OCI-LY7 (cell line): ENCODE data around the gene ABCD1. TPM values are rescaled to one million over a fixed set of nuclear protein-coding genes. Genes with fewer than 3 reads are reported as not detected.
"Not testable (repeated sequence)": the region's sequence is repeated elsewhere in the genome, so short reads cannot be mapped to it uniquely, and the experiment has no call there.

ENCODE experiments used
- BruUV-seq: library from RNA; stranded (reverse); fragments of 400-500 nt; replicated peaks from 2 replicates; lab custom pipeline; 2021; lab: Mats Ljungman, UMichigan
- CTCF ChIA-PET: fragments of 300-600 bp; sonication (Branson Sonifier 250); formaldehyde crosslinking; loops from one replicate; lab custom pipeline; 2022; ENCODE audit warnings: antibody characterized with exemption; ENCODE audit not compliant: unreplicated experiment; lab: Charles Lee
- POLR2A ChIA-PET: fragments of 300-600 bp; sonication (Branson Sonifier 250); formaldehyde crosslinking; loops from one replicate; lab custom pipeline; 2022; ENCODE audit warnings: antibody characterized with exemption; lab: Charles Lee
- DNase-seq: peaks from one replicate; pipeline ENCODE4 v3.0.0-alpha.2; 2015; ENCODE audit warnings: low spot score
- H2AFZ ChIP-seq: fragments of 200-600 bp; sonication (generic), shearing (Covaris generic); 2 replicates; pipeline ENCODE4 v1.6.1; 2014; ENCODE audit warnings: mild to moderate bottlenecking, antibody characterized with exemption, low read length, moderate library complexity
- H3K27ac ChIP-seq: fragments of 200-600 bp; sonication (generic); 2 replicates; pipeline ENCODE4 v1.5.1; 2014; ENCODE audit warnings: mixed run types, low read depth, mild to moderate bottlenecking, moderate library complexity, low read length, inconsistent platforms; ENCODE audit not compliant: poor library complexity, severe bottlenecking
- H3K36me3 ChIP-seq: fragments of 200-600 bp; sonication (generic); 2 replicates; pipeline ENCODE4 v1.6.1; 2014; ENCODE audit warnings: mild to moderate bottlenecking, antibody characterized with exemption, low read length, moderate library complexity, mixed read lengths; ENCODE audit not compliant: insufficient read depth
- H3K4me1 ChIP-seq: fragments of 200-600 bp; sonication (generic); 2 replicates; pipeline ENCODE4 v1.5.1; 2014; ENCODE audit warnings: mild to moderate bottlenecking, low read length; ENCODE audit not compliant: insufficient read depth, poor library complexity, severe bottlenecking
- H3K4me2 ChIP-seq: fragments of 200-600 bp; sonication (generic); 2 replicates; pipeline ENCODE4 v1.6.1; 2014; ENCODE audit warnings: mild to moderate bottlenecking, low read length
- H3K4me3 ChIP-seq: fragments of 200-600 bp; sonication (generic); 2 replicates; pipeline ENCODE4 v1.5.1; 2014; ENCODE audit warnings: mild to moderate bottlenecking, low read depth, low read length; ENCODE audit not compliant: poor library complexity, severe bottlenecking
- H3K79me2 ChIP-seq: fragments of 200-600 bp; sonication (generic); 2 replicates; pipeline ENCODE4 v1.6.1; 2016; ENCODE audit warnings: low read depth, mild to moderate bottlenecking, low read length, moderate library complexity, mixed read lengths; ENCODE audit not compliant: insufficient read depth
- H3K9me2 ChIP-seq: fragments of 200-600 bp; sonication (generic); 2 replicates; pipeline ENCODE4 v1.6.1; 2016; ENCODE audit warnings: mild to moderate bottlenecking, low read length, mixed read lengths; ENCODE audit not compliant: insufficient read depth
- H3K9me3 ChIP-seq: fragments of 200-600 bp; sonication (generic); 2 replicates; pipeline ENCODE4 v1.6.1; 2014; ENCODE audit warnings: mild to moderate bottlenecking, mixed run types, low read length, mixed read lengths
- H4K20me1 ChIP-seq: fragments of 200-600 bp; sonication (generic); 2 replicates; pipeline ENCODE4 v1.6.1; 2014; ENCODE audit warnings: mild to moderate bottlenecking, antibody characterized with exemption, low read length, moderate library complexity, mixed read lengths; ENCODE audit not compliant: insufficient read depth
- EZH2phosphoT487 ChIP-seq: fragments of 200-600 bp; sonication (generic); IDR thresholded peaks from 2 replicates; pipeline ENCODE4 v1.6.1; 2018; ENCODE audit warnings: low read depth, borderline replicate concordance, mild to moderate bottlenecking, mixed run types, antibody characterized with exemption, low read length, moderate library complexity, mixed read lengths
- intact Hi-C: fragments of 100-400 bp; cut with micrococcal nuclease; formaldehyde crosslinking; loops from one replicate; pipeline ENCODE4 v1.10.0; 2022; ENCODE audit not compliant: unreplicated experiment
- total RNA-seq, 2 experiments: library from RNA; depleted of rRNA in 1 of 2; stranded (reverse); fragments of >200 nt in 1 of 2; shearing (Covaris generic) in 1 of 2; gene quantifications; 2 replicates each; pipeline ENCODE4 v1.2.3, GENCODE V29; 2014 to 2022
- TF ChIP-seq, protein P1 (sequence below): fragments of 200-600 bp; sonication (generic); conservative IDR thresholded peaks from 2 replicates; pipeline ENCODE4 v1.5.1; 2014; ENCODE audit warnings: mild to moderate bottlenecking, antibody characterized with exemption, low read length, moderate library complexity, mixed read lengths

The ABCD1 gene
- total RNA-seq, 2 experiments from 2014 or later: 6.9 to 8.8 TPM

DNA sequence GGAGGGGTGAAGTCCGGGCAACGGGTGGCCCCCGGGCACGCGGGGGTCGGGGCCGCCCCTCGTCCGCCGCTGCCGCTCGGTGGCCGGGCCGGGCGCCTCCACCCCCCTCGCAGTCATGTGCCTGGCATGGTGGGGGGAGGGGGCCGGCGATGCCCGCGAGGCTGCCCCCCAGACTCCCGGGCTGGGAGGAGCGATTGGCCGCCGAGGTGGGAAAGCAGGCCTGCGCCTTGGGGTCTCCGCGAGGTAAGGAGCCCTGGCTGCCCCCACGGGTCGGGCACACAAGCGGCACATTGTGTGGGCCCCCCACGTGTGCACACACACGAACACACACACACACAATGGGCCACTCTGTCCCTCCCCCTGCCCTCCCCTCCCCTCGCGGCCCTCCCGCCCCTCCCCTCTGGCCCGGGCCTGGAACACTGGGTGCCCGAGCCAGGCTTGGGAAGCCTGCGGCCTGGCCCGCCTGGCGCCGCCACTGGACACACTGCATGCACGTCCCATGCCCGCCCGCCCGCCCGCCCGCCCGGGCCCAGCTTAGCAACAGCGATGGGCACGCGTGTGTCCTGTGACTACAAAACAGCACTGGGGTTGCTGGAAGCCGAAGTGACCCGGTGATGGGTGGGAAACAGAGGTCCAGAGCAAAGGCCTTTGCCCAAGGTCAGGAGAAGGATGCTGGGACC, 35.6 kb upstream of the ABCD1 start:
- Histone ChIP-seq H3K4me2 (no peak overlapping the region), H4K20me1 (no peaks in the 10 kb centered on the region), H3K9me2 (no peaks in the 10 kb centered on the region), H3K9me3 (no peaks in the 10 kb centered on the region), H3K4me3 (no peak overlapping the region), H3K79me2 (no peaks in the 10 kb centered on the region), H3K27ac (no peak overlapping the region), H3K36me3 (no peaks in the 10 kb centered on the region), H3K4me1 (no peaks in the 10 kb centered on the region), H2AFZ (no peak overlapping the region)
- intact Hi-C loops: loop anchor here (10.0 kb wide), 1 partner anchor 76 kb away; the partner anchor contains the start of gene PLXNB3
- POLR2A ChIA-PET: no interaction called here
- DNase-seq: no peak
- no TSS peak for BruUV-seq
- TF ChIP-seq, protein P1, sequence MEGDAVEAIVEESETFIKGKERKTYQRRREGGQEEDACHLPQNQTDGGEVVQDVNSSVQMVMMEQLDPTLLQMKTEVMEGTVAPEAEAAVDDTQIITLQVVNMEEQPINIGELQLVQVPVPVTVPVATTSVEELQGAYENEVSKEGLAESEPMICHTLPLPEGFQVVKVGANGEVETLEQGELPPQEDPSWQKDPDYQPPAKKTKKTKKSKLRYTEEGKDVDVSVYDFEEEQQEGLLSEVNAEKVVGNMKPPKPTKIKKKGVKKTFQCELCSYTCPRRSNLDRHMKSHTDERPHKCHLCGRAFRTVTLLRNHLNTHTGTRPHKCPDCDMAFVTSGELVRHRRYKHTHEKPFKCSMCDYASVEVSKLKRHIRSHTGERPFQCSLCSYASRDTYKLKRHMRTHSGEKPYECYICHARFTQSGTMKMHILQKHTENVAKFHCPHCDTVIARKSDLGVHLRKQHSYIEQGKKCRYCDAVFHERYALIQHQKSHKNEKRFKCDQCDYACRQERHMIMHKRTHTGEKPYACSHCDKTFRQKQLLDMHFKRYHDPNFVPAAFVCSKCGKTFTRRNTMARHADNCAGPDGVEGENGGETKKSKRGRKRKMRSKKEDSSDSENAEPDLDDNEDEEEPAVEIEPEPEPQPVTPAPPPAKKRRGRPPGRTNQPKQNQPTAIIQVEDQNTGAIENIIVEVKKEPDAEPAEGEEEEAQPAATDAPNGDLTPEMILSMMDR: no peak
- no peak for TF ChIP-seq EZH2phosphoT487
- CTCF ChIA-PET: no interaction called here

DNA sequence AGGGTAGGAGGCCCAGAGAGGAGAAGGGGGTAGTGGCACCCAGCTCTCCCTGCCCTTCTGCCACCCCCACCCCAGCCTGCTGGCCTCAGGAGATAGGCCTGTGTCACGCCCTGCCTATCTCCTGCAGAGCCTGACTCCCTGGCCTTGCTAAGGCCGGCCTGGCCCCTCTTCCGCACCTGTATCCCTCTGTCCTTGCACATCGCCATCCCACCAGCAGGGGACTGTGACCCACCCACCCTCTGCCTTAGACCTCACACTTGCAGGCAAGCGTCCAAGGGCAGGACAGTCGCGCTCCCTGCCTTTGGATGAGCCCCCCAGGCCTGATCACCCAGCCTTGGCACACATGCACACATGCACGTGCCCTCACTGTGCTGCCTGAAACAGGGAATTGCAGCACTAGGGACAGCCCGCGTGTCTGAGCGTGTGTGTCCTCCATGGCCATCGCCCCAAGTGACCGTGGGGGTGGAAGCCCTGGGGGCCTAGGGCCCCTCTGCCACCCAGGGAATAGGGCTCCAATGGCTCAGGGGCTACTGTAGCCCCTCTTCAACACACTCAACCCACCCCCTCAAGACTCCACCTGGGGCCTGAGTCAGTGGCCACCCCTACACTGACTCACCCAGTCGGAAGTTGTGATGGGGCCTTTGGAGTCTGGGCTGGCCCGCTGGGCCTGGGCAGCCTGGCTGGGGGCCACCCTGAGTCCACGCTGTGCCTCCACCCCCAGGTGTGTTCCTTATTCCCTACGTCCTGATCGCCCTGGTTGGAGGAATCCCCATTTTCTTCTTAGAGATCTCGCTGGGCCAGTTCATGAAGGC, 34.8 kb upstream of the ABCD1 start:
- POLR2A ChIA-PET: no interaction called here
- no peak overlapping the region for H3K4me3 ChIP-seq
- intact Hi-C loops: loop anchor here (10.0 kb wide), 1 partner anchor 75 kb away; the partner anchor contains the start of gene PLXNB3
- no peak for DNase-seq
- no peaks in the 10 kb centered on the region for H3K9me2 ChIP-seq
- no peaks in the 10 kb centered on the region for H3K36me3 ChIP-seq
- no peak overlapping the region for H2AFZ ChIP-seq
- H3K4me2 ChIP-seq: no peak overlapping the region
- no TSS peak for BruUV-seq
- no peak overlapping the region for H3K27ac ChIP-seq
- H3K79me2 ChIP-seq: no peaks in the 10 kb centered on the region
- TF ChIP-seq EZH2phosphoT487: no peak
- TF ChIP-seq, protein P1: no peak
- H4K20me1 ChIP-seq: no peaks in the 10 kb centered on the region
- H3K4me1 ChIP-seq: no peaks in the 10 kb centered on the region
- no peaks in the 10 kb centered on the region for H3K9me3 ChIP-seq
- CTCF ChIA-PET: no interaction called here

DNA sequence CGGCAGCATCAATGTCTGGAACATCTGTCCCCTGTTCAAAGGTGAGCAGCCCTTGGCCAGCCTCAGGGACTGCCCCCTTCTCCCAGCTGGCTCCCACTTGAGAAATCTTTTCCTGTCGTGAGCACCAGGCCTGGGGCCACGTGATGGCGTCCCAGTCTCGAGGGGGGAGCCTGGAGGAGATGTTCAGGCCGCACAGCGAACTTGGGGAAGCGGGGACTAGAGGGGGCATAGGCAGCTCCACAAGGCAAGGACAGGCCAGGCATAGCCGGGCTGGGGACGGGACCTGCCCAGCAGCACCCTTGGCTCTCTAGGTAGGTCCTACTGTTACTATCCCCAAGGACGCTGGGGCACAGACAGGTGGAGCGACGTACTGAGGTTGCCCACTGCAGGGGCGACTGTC, 34.2 kb upstream of the ABCD1 start:
- CTCF ChIA-PET: no interaction called here
- Histone ChIP-seq H3K4me2 (no peak overlapping the region), H3K4me1 (no peaks in the 10 kb centered on the region), H3K79me2 (no peaks in the 10 kb centered on the region), H3K9me3 (no peaks in the 10 kb centered on the region), H3K4me3 (no peak overlapping the region), H4K20me1 (no peaks in the 10 kb centered on the region), H3K9me2 (no peaks in the 10 kb centered on the region), H3K27ac (no peak overlapping the region), H3K36me3 (no peaks in the 10 kb centered on the region), H2AFZ (no peak overlapping the region)
- POLR2A ChIA-PET: no interaction called here
- DNase-seq: no peak
- intact Hi-C loops: no loop called here
- TF ChIP-seq, protein P1: no peak
- no peak for TF ChIP-seq EZH2phosphoT487
- BruUV-seq: no TSS peak

DNA sequence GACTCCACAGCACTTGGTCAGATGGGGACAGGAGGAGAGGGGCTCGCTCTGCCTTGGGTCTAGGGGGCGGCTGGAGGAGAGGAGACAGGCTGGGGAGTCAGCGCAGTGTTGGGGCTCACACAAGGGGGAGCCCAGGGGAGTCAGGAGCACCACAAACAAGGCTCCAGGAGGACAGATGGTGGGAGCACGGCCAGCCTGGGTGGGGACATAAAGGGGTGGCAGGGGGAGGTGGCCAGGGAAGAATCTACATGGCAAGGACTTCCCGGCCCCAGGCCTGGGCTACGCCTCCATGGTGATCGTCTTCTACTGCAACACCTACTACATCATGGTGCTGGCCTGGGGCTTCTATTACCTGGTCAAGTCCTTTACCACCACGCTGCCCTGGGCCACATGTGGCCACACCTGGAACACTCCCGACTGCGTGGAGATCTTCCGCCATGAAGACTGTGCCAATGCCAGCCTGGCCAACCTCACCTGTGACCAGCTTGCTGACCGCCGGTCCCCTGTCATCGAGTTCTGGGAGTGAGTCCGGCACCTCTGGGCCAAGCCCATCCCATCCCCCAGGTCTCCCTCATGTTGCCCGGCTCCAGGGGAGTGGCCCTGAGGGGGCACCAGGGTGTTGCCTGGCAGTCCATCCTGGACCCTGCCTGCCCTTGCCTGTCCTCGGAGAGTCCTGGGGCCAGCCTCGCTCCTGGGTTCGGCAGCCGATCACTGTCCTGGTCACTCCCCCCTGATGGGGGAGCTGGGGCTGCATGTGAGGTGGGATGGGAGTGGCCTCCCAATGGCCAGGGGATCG, 33.4 kb upstream of the ABCD1 start:
- H3K9me3 ChIP-seq, BruUV-seq, intact Hi-C loops, H3K4me2 ChIP-seq, H3K27ac ChIP-seq, H4K20me1 ChIP-seq, H3K36me3 ChIP-seq, H2AFZ ChIP-seq, CTCF ChIA-PET, H3K79me2 ChIP-seq, DNase-seq, H3K4me1 ChIP-seq, H3K4me3 ChIP-seq, H3K9me2 ChIP-seq: not testable (repeated sequence)
- POLR2A ChIA-PET: interaction anchor here (0.6 kb wide), 1 partner anchor 25 kb away, joined by 3 read pairs; no protein-coding TSS in a partner anchor
